Left kidney (tissue), 2 donors: Measurements from ENCODE around the gene NCR3LG1. TPM values are rescaled to one million over a fixed set of nuclear protein-coding genes. Genes with fewer than 3 reads are reported as not detected.
A peak's percentile ranks its signal among the peaks of the same experiment; 100 is the strongest.

Experiments
- DNase-seq: peaks from one replicate; pipeline ENCODE4 v3.0.0-alpha.2; 2013
- polyA plus RNA-seq: library from polyadenylated mRNA; unstranded; fragments of 120-200 nt; gene quantifications from one replicate; pipeline ENCODE4 v1.2.1, GENCODE V29; 2013; ENCODE audit not compliant: insufficient read length

NCR3LG1 gene
- polyA plus RNA-seq, 1 donor: 2.3 TPM

GRCh38 chr11:17369684-17370243 is 18.2 kb downstream of the NCR3LG1 start:
- DNase-seq: no peak

- DNase-seq: no peak
Observed at GRCh38 chr11:17371614-17372013, 20.0 kb downstream of the NCR3LG1 start.

- no peak for DNase-seq
Observed at GRCh38 chr11:17375547-17375946, 23.9 kb downstream of the NCR3LG1 start.

GRCh38 chr11:17376493-17376892 is 24.9 kb downstream of the NCR3LG1 start:
- DNase-seq: no peak

GRCh38 chr11:17378655-17379054 is 27.1 kb downstream of the NCR3LG1 start:
- DNase-seq: no peak

GRCh38 chr11:17379383-17380180 is 28.0 kb downstream of the NCR3LG1 start:
- DNase-seq: no peak

GRCh38 chr11:17381156-17381555 is 29.6 kb downstream of the NCR3LG1 start:
- DNase-seq: no peak

GRCh38 chr11:17382046-17382728 is 30.6 kb downstream of the NCR3LG1 start:
- DNase-seq: no peak

- DNase-seq: no peak
Observed at GRCh38 chr11:17383461-17383860, 31.9 kb downstream of the NCR3LG1 start.

GRCh38 chr11:17384002-17384511 is 32.5 kb downstream of the NCR3LG1 start:
- peak; percentile 85 for DNase-seq

- no peak for DNase-seq
Observed at GRCh38 chr11:17385492-17385891, 33.9 kb downstream of the NCR3LG1 start.

GRCh38 chr11:17385926-17386325 is 34.3 kb downstream of the NCR3LG1 start:
- no peak for DNase-seq

GRCh38 chr11:17386331-17387084 is 34.9 kb downstream of the NCR3LG1 start:
- no peak for DNase-seq

GRCh38 chr11:17387254-17387653 is 35.7 kb downstream of the NCR3LG1 start:
- no peak for DNase-seq

- no peak for DNase-seq
Observed at GRCh38 chr11:17387811-17388210, 36.2 kb downstream of the NCR3LG1 start.

- no peak for DNase-seq
Observed at GRCh38 chr11:17388609-17389210, 37.1 kb downstream of the NCR3LG1 start, which contains the start of gene KCNJ11. Gene KCNJ11 (minus strand): TSS chr11:17388659. CDS start chr11:17388091, 568 bp downstream.

GRCh38 chr11:17389211-17389956 is 37.8 kb downstream of the NCR3LG1 start:
- DNase-seq: peak; percentile 77

- DNase-seq: no peak
Observed at GRCh38 chr11:17389957-17390649, 38.5 kb downstream of the NCR3LG1 start.

GRCh38 chr11:17391493-17392355 is 40.1 kb downstream of the NCR3LG1 start:
- DNase-seq: no peak
